ENCODE results near the gene LGALS1. TPM values are rescaled to one million over a fixed set of nuclear protein-coding genes. Genes with fewer than 3 reads are reported as not detected.
A peak's percentile ranks its signal among the peaks of the same experiment; 100 is the strongest.

The LGALS1 gene
- total RNA-seq, result 1,086 TPM
- long read RNA-seq, transcript LGALS1-201 (4 exons, 560 nt), result major isoform, 312 of 368 reads
- long read RNA-seq, partial matches to known transcripts, result 49 of 368 reads
- long read RNA-seq, other reads (novel, unspliced or antisense), result 7 of 368 reads

- ATAC-seq (peak; percentile 89), DNase-seq (peak; percentile 99)
- intact Hi-C loops (cut with micrococcal nuclease), result no loop called here
Measured at GRCh38 chr22:37674951-37675929, at the start of gene LGALS1. Gene LGALS1, plus strand, starts transcription at chr22:37675636. Its CDS starts 67 bp downstream, at chr22:37675703.

GRCh38 chr22:37625737-37626136, 49.7 kb upstream of the LGALS1 start:
- no peak for DNase-seq
- intact Hi-C loops (cut with micrococcal nuclease), result no loop called here
- no peak for ATAC-seq

- intact Hi-C loops (cut with micrococcal nuclease), result no loop called here
- DNase-seq, result peak; percentile 87
- peak; percentile 82 for ATAC-seq
Measured at GRCh38 chr22:37626144-37626543, 49.3 kb upstream of the LGALS1 start.

DNA sequence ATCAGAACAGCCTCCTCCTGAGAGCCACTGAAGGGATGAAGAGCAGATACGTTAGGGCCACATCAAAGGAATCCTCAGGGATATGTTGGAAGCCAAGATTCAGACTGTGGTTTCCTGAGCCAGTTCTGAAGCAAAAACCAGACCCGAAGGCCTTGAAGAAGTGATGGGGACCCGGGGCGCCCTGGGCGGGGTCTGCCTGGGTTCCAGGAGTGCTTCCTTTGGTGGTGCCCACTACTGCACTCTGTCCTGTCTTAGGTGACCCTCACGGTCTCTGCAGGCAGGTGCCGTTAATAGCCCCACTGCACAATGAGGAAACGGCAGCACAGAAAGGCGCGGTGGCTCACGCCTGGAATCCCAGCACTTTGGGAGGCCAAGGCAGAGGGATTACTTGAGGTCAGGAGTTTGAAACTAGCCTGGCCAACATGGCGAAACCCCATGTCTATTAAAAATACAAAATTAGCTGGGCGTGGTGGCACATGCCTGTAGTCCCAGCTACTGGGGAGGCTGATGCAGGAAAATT, 48.8 kb upstream of the LGALS1 start:
- ATAC-seq, result no peak
- intact Hi-C loops (cut with micrococcal nuclease), result no loop called here
- no peak for DNase-seq

DNA sequence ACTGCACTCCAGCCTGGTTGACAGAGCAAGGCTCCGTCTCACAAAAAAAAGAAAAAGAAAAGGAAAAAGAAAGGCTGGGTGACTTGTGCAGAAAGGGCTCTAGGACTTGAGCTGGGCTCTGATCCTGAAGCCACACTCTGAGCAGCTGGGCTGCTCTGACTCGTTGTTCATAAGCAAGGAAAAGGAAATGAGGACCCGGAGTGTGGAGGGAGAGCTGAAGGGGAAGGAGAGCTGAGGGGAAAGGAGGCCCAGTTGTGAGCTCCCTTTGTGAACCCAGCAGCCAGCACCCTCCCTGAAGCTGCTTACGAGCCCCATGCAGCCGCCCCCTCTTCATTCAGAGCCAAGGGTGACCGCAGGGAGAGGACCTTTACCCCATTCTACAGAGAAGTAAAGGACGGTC, 48.3 kb upstream of the LGALS1 start:
- DNase-seq, result no peak
- intact Hi-C loops (cut with micrococcal nuclease), result no loop called here
- no peak for ATAC-seq

DNA sequence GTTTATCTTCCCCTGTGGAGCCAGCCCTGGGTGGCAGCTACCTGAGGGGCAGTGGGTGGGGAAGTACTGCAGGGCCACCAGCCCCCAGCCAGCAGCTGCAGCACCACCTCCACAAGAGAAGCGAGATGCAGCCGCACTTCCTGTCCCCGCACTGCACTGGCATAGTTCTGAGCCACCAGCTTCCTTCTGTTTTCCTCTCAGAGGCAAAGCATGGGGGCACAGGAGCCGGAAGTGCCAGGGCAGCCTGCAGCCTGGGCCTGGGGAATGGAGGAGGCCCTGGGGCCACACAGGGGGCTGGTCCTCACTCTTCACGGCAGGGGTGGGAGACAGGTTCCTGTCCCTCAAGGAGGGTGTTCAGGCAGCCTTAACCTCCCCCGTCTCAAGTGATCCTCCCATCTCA, 47.9 kb upstream of the LGALS1 start:
- peak; percentile 56 for DNase-seq
- no peak for ATAC-seq
- intact Hi-C loops (cut with micrococcal nuclease), result no loop called here

DNA sequence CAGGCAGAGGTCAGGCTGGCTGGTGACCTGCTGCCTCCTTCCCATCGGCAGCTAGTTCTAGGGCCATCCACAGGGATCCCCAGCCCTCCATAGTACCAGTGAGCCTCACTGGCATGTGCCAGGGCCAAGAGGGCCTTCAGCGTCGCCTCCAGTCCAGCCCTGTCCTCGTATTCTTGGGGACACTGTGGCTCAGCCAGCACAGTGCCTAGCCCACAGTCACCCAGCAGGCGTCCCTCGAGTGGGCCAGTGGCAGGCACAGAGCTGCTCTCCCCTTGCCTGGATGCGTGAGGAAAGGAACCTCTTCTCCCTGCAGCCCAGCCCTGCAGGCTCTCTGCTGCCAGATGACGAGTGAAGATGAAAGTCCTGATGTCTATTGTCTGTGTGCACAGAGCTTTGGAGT, 46.6 kb upstream of the LGALS1 start:
- intact Hi-C loops (cut with micrococcal nuclease), result no loop called here
- ATAC-seq (no peak), DNase-seq (no peak)

GRCh38 chr22:37629928-37630327, 45.5 kb upstream of the LGALS1 start:
- no peak for ATAC-seq

DNA sequence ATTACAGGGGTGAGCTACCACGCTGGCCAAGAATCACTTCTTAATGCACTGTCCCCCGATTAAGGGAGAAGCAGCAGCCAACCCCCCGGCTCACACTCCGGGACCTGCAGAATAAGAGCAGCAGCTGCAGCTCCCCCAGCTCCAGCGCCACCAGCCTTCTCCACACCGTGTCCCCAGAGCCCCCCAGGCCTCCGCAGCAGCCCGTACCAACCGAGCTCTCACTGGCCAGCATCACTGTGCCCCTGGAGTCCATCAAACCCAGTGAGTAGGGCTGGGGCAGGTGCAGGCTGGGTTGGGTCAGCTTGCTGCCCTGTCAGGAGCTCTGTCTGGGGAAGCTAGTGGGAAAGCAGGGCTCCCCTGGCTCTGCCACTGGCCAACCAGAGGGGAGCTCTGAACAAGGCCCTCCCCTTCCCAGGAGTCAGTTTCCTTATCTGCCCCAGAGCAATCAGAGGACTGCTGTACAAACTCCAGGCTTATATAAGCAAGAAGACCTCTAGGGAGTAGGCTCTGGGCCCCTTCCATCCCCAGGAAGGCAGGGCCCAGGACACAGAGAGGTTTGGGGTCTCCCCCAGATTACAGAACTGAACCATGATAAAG, 44.5 kb upstream of the LGALS1 start:
- intact Hi-C loops (cut with micrococcal nuclease), result no loop called here
- ATAC-seq (no peak), DNase-seq (no peak)

More at GRCh38 chr22:37629928-37630327, 45.5 kb upstream of the LGALS1 start:
- intact Hi-C loops (cut with micrococcal nuclease), result no loop called here
- no peak for DNase-seq

DNA sequence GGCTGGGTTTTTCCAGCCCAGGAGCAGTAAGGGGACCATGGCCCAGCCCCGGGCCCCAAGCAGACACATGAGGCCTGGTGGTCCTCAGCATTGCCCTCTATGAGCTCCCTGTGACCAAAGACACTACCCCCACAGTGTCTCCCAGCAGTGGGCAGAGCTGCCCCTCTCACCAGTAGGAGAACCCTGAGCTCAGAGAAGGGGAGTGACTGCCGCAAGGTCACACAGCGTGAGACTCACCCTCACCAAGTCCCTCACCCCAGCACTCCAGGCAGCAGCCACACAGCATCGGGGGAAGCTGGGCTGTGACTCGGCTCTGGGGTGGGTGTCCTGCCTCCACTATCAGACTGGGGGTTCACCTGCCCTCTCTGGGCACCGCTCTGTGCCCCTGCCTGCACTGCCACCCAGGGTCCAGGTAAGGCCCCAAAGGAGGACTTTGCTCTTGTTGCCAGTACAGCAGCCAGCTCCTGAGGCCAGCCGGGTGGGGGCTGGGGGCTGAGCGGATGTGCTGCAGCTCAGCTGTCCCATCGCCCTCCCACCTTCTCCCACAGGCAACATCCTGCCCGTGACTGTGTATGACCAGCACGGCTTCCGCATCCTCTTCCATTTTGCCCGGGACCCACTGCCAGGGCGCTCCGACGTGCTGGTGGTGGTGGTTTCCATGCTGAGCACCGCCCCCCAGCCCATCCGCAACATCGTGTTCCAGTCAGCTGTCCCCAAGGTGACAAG, 43.8 kb upstream of the LGALS1 start:
- ATAC-seq, result no peak
- intact Hi-C loops (cut with micrococcal nuclease), result no loop called here
- no peak for DNase-seq

DNA sequence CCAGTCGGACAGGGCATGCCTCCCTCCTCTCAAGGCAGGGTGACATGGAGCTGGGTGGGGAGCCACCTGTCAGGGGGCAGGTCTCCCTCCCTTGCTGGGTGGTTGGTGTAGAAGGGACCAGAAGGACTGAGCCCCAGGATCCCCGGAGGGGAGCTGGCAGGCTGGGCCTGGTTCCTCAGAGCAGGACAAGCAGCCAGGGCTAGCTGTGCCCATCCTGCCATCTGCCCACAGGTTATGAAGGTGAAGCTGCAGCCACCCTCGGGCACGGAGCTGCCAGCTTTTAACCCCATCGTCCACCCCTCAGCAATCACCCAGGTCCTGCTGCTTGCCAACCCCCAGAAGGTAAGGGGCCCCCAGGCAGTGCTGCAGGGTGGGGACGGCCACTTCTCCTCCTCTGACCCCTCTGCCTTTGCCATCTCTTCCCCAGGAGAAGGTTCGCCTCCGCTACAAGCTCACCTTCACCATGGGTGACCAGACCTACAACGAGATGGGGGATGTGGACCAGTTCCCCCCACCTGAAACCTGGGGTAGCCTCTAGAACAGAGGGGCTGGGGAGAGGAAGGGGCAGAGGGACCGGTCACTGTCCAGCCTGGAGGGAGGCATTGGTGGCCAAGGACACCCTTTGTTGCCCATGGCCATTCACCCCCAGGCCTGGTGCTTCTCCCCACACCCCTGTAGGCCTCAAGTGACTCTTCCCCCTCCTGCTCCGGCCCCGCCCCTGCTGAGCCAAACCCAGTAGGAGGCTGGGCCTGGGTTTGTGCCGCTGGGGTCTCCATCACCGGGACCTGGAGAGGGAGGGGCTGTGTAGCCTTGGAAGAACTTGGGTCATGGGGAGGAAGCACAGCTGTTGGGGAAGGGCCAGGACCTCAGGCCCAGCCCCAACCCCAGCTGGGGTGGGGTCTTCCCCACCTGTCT, 43.0 kb upstream of the LGALS1 start:
- no peak for DNase-seq
- ATAC-seq, result no peak

DNA sequence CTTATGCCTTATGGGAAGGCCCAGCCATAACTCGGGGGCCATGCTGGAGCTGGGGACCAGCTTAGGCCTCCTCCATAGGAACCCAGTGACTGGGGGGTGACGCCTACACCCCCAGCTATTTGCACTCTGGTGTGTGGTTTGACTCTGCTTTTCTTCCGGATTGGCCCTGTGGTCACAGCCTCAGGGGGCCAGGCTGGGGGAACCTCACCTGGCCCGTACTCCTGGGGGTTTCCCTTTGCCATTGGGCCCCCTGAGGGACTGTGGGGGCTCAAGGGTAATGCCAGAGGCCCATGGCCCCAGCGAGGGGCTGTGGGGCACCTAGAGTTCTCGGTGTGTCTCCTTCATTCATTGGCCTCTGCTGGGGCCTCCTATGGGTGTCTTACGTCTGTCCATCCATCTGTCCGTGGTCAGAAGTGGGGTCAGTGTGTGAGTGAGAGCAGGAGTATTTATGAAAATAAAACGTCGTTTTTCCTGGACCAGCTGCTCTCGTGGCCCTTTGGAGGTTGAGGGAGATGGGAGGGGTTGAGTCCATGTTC, 42.3 kb upstream of the LGALS1 start:
- intact Hi-C loops (cut with micrococcal nuclease), result no loop called here
- ATAC-seq, result no peak
- DNase-seq, result no peak

More for the DNA sequence above, 43.0 kb upstream of the LGALS1 start:
- intact Hi-C loops (cut with micrococcal nuclease), result no loop called here

GRCh38 chr22:37633625-37634416, 41.6 kb upstream of the LGALS1 start:
- intact Hi-C loops (cut with micrococcal nuclease), result no loop called here
- ATAC-seq (peak; percentile 87), DNase-seq (peak; percentile 94)

- intact Hi-C loops (cut with micrococcal nuclease), result no loop called here
Measured at GRCh38 chr22:37634417-37634924, 41.0 kb upstream of the LGALS1 start.

DNA sequence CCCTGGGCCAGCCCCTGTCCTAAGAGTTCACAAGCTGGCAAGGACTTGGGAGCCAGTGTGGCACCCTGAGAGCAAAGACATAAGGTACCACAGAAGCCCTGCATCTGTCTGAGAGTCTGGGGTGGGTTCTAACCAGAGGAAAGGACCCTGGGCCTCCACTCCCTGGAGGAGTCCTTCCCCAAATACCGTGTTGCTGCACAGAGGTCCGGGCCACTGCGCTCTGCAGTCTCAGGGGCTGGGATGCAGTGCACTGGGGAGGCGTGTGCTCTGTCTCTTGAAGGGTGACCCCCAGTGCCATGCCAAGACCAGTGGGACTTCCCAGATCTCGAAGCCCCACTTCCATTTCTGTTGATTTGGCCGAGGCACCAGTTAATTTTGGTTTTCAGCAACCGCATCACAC, 40.3 kb upstream of the LGALS1 start:
- intact Hi-C loops (cut with micrococcal nuclease), result no loop called here
- DNase-seq (no peak), ATAC-seq (no peak)

More at GRCh38 chr22:37634417-37634924, 41.0 kb upstream of the LGALS1 start:
- no peak for DNase-seq
- no peak for ATAC-seq

DNA sequence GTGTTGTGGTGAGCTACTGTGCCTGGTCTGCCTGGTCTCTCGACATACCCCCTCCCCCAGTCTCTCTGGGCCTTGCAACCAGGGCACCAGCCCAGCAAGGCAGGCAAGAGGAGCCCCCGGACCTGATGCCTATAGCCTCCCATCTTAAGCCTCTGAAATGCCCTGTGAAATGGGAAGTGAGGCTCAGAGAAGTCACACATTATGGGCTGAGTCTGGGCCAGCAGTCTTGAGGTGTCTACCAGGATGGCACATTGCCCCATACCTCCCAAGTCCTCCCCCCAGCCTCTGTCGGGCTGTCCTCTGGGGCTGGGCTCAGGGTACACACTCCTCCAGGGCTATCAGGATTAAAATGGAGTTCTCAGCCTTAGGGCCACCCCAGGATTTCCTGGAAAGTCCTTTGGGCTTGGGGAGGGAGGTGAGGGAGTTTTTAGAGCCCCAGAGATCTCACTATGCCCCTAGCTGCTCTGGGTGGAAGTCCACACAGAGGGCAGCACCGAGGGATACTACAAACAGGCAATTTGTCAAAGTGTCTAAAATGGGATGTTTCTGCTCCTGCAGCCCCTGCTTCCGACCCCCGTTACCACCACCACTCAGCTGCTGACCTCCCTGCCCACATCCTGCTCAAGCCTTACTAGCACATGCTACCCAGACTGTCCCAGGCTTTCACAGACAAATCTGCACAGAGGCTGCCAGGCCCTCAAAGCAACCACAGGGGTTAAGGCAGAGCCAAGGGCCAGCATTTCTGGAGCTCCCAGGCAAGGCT, 39.1 kb upstream of the LGALS1 start:
- ATAC-seq, result no peak
- DNase-seq, result no peak
- intact Hi-C loops (cut with micrococcal nuclease), result no loop called here

- intact Hi-C loops (cut with micrococcal nuclease), result no loop called here
- DNase-seq (no peak), ATAC-seq (no peak)
Measured at GRCh38 chr22:37636949-37637273, 38.5 kb upstream of the LGALS1 start.
